A204.1 (cell line): ENCODE measurements around the gene DAB1.

ENCODE experiments used
- FAIRE-seq: peaks from 2 replicates; lab custom pipeline; 2012; peaks lifted over from hg19 to GRCh38; lab: Jason Lieb, UNC

Gene DAB1

GRCh38 chr1:56973923-56974742, 449.7 kb downstream of the DAB1 start:
- no peak for FAIRE-seq

- FAIRE-seq: no peak
These were observed 450.9 kb downstream of the DAB1 start for GRCh38 chr1:56972976-56973375.

GRCh38 chr1:56970280-56970679, 453.6 kb downstream of the DAB1 start:
- no peak for FAIRE-seq

- no peak for FAIRE-seq
These were observed 454.9 kb downstream of the DAB1 start for GRCh38 chr1:56968878-56969495.

- FAIRE-seq: no peak
These were observed 455.7 kb downstream of the DAB1 start for GRCh38 chr1:56967900-56968832.

- FAIRE-seq: no peak
These were observed 456.5 kb downstream of the DAB1 start for GRCh38 chr1:56967355-56967754.

- FAIRE-seq: no peak
These were observed 457.2 kb downstream of the DAB1 start for GRCh38 chr1:56966698-56966999.

- no peak for FAIRE-seq
These were observed 457.8 kb downstream of the DAB1 start, which contains the start of gene C8B for GRCh38 chr1:56965916-56966697. TSS of gene C8B (minus strand) at chr1:56966015. CDS start at chr1:56965948, 67 bp downstream.

GRCh38 chr1:56965191-56965590, 458.7 kb downstream of the DAB1 start:
- no peak for FAIRE-seq

- FAIRE-seq: no peak
These were observed 459.4 kb downstream of the DAB1 start for GRCh38 chr1:56964349-56965017.

GRCh38 chr1:56963667-56964066, 460.2 kb downstream of the DAB1 start:
- FAIRE-seq: no peak

GRCh38 chr1:56961426-56961825, 462.4 kb downstream of the DAB1 start:
- FAIRE-seq: no peak

- FAIRE-seq: no peak
These were observed 465.3 kb downstream of the DAB1 start for GRCh38 chr1:56958526-56958925.

GRCh38 chr1:56957931-56958330, 465.9 kb downstream of the DAB1 start:
- no peak for FAIRE-seq

GRCh38 chr1:56954664-56955063, 469.2 kb downstream of the DAB1 start:
- no peak for FAIRE-seq

- no peak for FAIRE-seq
These were observed 470.5 kb downstream of the DAB1 start for GRCh38 chr1:56953386-56953785.

GRCh38 chr1:56952501-56952900, 471.4 kb downstream of the DAB1 start:
- no peak for FAIRE-seq

- FAIRE-seq: no peak
These were observed 475.3 kb downstream of the DAB1 start for GRCh38 chr1:56948403-56949023.
